HCT116 (cell line): ENCODE measurements around the gene KLF3. TPM values are rescaled to one million over a fixed set of nuclear protein-coding genes. Genes with fewer than 3 reads are reported as not detected.

ENCODE experiments used
- ATAC-seq: fragments of 200-7000 bp; cut with Tn5 transposase; 2 replicates; pipeline ENCODE4 v1.9.1; 2020; ENCODE audit warnings: mild to moderate bottlenecking, moderate library complexity
- BruUV-seq: library from RNA; stranded (reverse); fragments of 400-500 nt; replicated peaks from 2 replicates; lab custom pipeline; 2021; lab: Mats Ljungman, UMichigan
- CTCF ChIA-PET: fragments of 300-600 bp; sonication (Branson Sonifier 250); formaldehyde crosslinking; loops from one replicate; lab custom pipeline; 2021; ENCODE audit warnings: antibody characterized with exemption; lab: Charles Lee
- POLR2A ChIA-PET: fragments of 300-600, 350-600 bp; sonication (Branson Sonifier 250); formaldehyde crosslinking; loops from one replicate; lab custom pipeline; 2021; ENCODE audit warnings: antibody characterized with exemption; lab: Charles Lee
- RAD21 ChIA-PET, 2 experiments: fragments of 300-600 bp; sonication (Branson Sonifier 250); formaldehyde crosslinking; loops; one replicate each; lab custom pipeline; 2023; ENCODE audit warnings: low total read pairs in 2 of 2; ENCODE audit not compliant: uncharacterized antibody in 2 of 2, unreplicated experiment in 2 of 2, low non-redundant PET in 1 of 2; lab: Charles Lee
- DNase-seq: peaks from one replicate; pipeline ENCODE4 v3.0.0-alpha.2; 2010; ENCODE audit warnings: low read depth, low spot score
- H2AFZ ChIP-seq: fragments of 200-600 bp; shearing (Covaris generic), sonication (generic); 2 replicates; pipeline ENCODE4 v1.6.1; 2017; ENCODE audit warnings: low read depth, mixed run types, mixed read lengths, antibody characterized with exemption, low read length; ENCODE audit not compliant: poor library complexity, severe bottlenecking
- H3K27ac ChIP-seq: 2 replicates; pipeline ENCODE4 v1.5.1; 2012; ENCODE audit warnings: low read depth, low read length
- H3K27me3 ChIP-seq: fragments of 200-600 bp; sonication (generic); 2 replicates; pipeline ENCODE4 v1.6.1; 2016; ENCODE audit warnings: mixed run types, low read length, mixed read lengths; ENCODE audit not compliant: insufficient read depth
- H3K36me3 ChIP-seq, 2 experiments: fragments of 200-500 bp in 1 of 2; fragments of 200-600 bp in 1 of 2; sonication (Bioruptor generic) in 1 of 2; sonication (generic) in 1 of 2; 2 replicates each; pipeline versions ENCODE4 v1.5.1 to v1.6.1; 2014 to 2016; ENCODE audit warnings: low read length in 2 of 2, inconsistent platforms in 1 of 2, mixed read lengths in 1 of 2, mixed run types in 1 of 2; ENCODE audit not compliant: insufficient read depth in 2 of 2, control insufficient read depth in 1 of 2
- H3K4me1 ChIP-seq, 2 experiments: fragments of 200-600 bp in 1 of 2; sonication (generic) in 1 of 2; 2 replicates each; pipeline versions ENCODE4 v1.5.1 to v1.6.1; 2012 to 2017; ENCODE audit warnings: low read length in 2 of 2, inconsistent platforms in 1 of 2, mild to moderate bottlenecking in 1 of 2, mixed read lengths in 1 of 2, mixed run types in 1 of 2, moderate library complexity in 1 of 2; ENCODE audit not compliant: insufficient read depth in 2 of 2, control insufficient read depth in 1 of 2
- H3K4me2 ChIP-seq: fragments of 200-600 bp; sonication (generic); 2 replicates; pipeline ENCODE4 v1.6.1; 2017; ENCODE audit warnings: mixed run types, low read length, mixed read lengths
- H3K4me3 ChIP-seq, 2 experiments: fragments of 200-600 bp in 1 of 2; sonication (generic) in 1 of 2; replicated peaks in 1 of 2; 2 replicates each; pipeline ENCODE4 v1.5.1; 2011 to 2016; ENCODE audit warnings: low read length in 2 of 2, control low read depth in 1 of 2, low read depth in 1 of 2, mild to moderate bottlenecking in 1 of 2, mixed read lengths in 1 of 2, mixed run types in 1 of 2
- H3K79me2 ChIP-seq: fragments of 200-600 bp; sonication (generic); 2 replicates; pipeline ENCODE4 v1.6.1; 2017; ENCODE audit warnings: mild to moderate bottlenecking, mixed run types, low read length, moderate library complexity, mixed read lengths; ENCODE audit not compliant: insufficient read depth
- H3K9ac ChIP-seq: fragments of 200-600 bp; sonication (generic); 2 replicates; pipeline ENCODE4 v1.6.1; 2016; ENCODE audit warnings: low read length, mixed read lengths
- H3K9me2 ChIP-seq: fragments of 200-600 bp; sonication (generic), shearing (Covaris generic); 2 replicates; pipeline ENCODE4 v1.6.1; 2017; ENCODE audit warnings: mixed run types, mild to moderate bottlenecking, moderate library complexity; ENCODE audit not compliant: insufficient read depth
- H3K9me3 ChIP-seq, 2 experiments: fragments of 200-500 bp in 1 of 2; fragments of 200-600 bp in 1 of 2; sonication (Bioruptor generic) in 1 of 2; sonication (generic) in 1 of 2; 2 replicates each; pipeline ENCODE4 v1.6.1; 2014 to 2017; ENCODE audit warnings: low read length in 2 of 2, mixed read lengths in 2 of 2, inconsistent platforms in 1 of 2, low read depth in 1 of 2, mild to moderate bottlenecking in 1 of 2, mixed run types in 1 of 2, moderate library complexity in 1 of 2; ENCODE audit not compliant: control insufficient read depth in 1 of 2, insufficient read depth in 1 of 2
- H4K20me1 ChIP-seq: fragments of 200-600 bp; sonication (generic), shearing (Covaris generic); 2 replicates; pipeline ENCODE4 v1.6.1; 2017; ENCODE audit warnings: mixed run types, mild to moderate bottlenecking, moderate library complexity; ENCODE audit not compliant: insufficient read depth
- CBX3 ChIP-seq: IDR thresholded peaks from 2 replicates; pipeline ENCODE4 v1.6.1; 2012; ENCODE audit warnings: low read depth
- CEBPB ChIP-seq: IDR thresholded peaks from 2 replicates; pipeline ENCODE4 v1.6.1; 2012; ENCODE audit warnings: low read depth
- CTCF ChIP-seq, 3 experiments: fragments of 200-600 bp in 1 of 3; sonication (generic) in 1 of 3; IDR thresholded peaks in 2 of 3; conservative IDR thresholded peaks in 1 of 3; 2 replicates each; pipeline ENCODE4 v1.5.1; 2012 to 2017; ENCODE audit warnings: low read depth in 2 of 3, low read length in 2 of 3, antibody characterized with exemption in 1 of 3, borderline replicate concordance in 1 of 3, control low read depth in 1 of 3, mild to moderate bottlenecking in 1 of 3, mixed read lengths in 1 of 3, mixed run types in 1 of 3, moderate library complexity in 1 of 3; ENCODE audit not compliant: insufficient read depth in 1 of 3
- ELF1 ChIP-seq: IDR thresholded peaks from 2 replicates; pipeline ENCODE4 v1.6.1; 2012; ENCODE audit warnings: low read depth, borderline replicate concordance
- EZH2 ChIP-seq: fragments of 200-600 bp; sonication (generic); IDR thresholded peaks from 2 replicates; pipeline ENCODE4 v1.6.1; 2017; ENCODE audit warnings: antibody characterized with exemption, mixed run types
- EZH2phosphoT487 ChIP-seq: fragments of 200-600 bp; IDR thresholded peaks from 2 replicates; pipeline ENCODE4 v1.6.1; 2018; ENCODE audit warnings: antibody characterized with exemption, borderline replicate concordance
- SRF ChIP-seq: IDR thresholded peaks from 2 replicates; pipeline ENCODE4 v1.6.1; 2012; ENCODE audit warnings: low read depth
- YY1 ChIP-seq: IDR thresholded peaks from 2 replicates; pipeline ENCODE4 v1.6.1; 2011; ENCODE audit warnings: low read length, low read depth, moderate library complexity, mild to moderate bottlenecking; ENCODE audit not compliant: insufficient replicate concordance; ENCODE audit errors: extremely low read depth
- intact Hi-C: fragments of 100-400 bp; cut with micrococcal nuclease; formaldehyde crosslinking; loops from 2 replicates; pipeline ENCODE4 v1.10.0; 2022
- total RNA-seq: library from RNA; stranded (reverse); gene quantifications from one replicate; pipeline ENCODE4 v1.2.1, GENCODE V29; 2021; ENCODE audit not compliant: unreplicated experiment
- TF ChIP-seq, protein P1 (sequence below): IDR thresholded peaks from 2 replicates; pipeline ENCODE4 v1.6.1; 2012
- TF ChIP-seq, protein P2 (sequence below): IDR thresholded peaks from 2 replicates; pipeline ENCODE4 v1.6.1; 2012

The KLF3 gene
- total RNA-seq, 1 experiment from 2014 or later: 44.2 TPM

DNA sequence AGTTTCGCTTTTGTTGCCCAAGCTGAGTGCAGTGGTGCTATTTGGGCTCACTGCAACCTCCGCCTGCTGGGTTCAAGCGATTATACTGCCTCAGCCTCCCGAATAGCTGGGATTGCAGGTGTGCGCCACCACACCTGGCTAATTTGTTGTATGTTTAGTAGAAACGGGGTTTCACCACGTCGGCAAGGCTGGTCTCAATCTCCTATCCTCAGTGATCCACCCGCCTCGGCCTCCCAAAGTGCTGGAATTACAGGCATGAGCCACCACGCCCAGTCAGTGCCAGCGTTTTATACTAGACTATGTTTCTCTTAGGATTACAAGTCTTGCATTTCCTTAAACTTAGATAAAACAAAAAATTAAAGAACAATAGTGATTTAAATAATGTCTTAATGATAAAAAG is 13.0 kb downstream of the KLF3 start:
- POLR2A ChIA-PET: interaction anchor here (2.0 kb wide), 1 partner anchor 10 kb away, joined by 4 read pairs; no protein-coding TSS in a partner anchor
- TF ChIP-seq EZH2phosphoT487: no peak
- TF ChIP-seq, protein P1, sequence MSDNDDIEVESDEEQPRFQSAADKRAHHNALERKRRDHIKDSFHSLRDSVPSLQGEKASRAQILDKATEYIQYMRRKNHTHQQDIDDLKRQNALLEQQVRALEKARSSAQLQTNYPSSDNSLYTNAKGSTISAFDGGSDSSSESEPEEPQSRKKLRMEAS: no peak
- TF ChIP-seq EZH2: no peak
- no peak for TF ChIP-seq CBX3
- no peak for TF ChIP-seq SRF
- TF ChIP-seq, protein P2, sequence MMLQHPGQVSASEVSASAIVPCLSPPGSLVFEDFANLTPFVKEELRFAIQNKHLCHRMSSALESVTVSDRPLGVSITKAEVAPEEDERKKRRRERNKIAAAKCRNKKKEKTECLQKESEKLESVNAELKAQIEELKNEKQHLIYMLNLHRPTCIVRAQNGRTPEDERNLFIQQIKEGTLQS: no peak
- no peak for TF ChIP-seq ELF1
- TF ChIP-seq CEBPB: no peak
- no peak for TF ChIP-seq CTCF (IDR thresholded peaks at IDR 0.05 in 2 of 3, conservative IDR thresholded peaks at IDR 0.05 in 1 of 3; ENCODE audit: borderline replicate concordance in 1 of 3, insufficient read depth in 1 of 3, low read depth in 2 of 3, low read length in 2 of 3)
- TF ChIP-seq YY1: no peak
- TF ChIP-seq, all 23 proteins: peak for 0
- intact Hi-C loops: no loop called here
- DNase-seq: no peak
- no peaks in the 10 kb centered on the region for H3K27me3 ChIP-seq
- no peaks in the 10 kb centered on the region for H3K9me2 ChIP-seq
- peaks cover 95% of the 10 kb centered on the region for H3K79me2 ChIP-seq
- H4K20me1 ChIP-seq: peaks cover 7% of the 10 kb centered on the region; the same call in 1 of the 2 replicates
- no peak overlapping the region for H3K4me3 ChIP-seq
- RAD21 ChIA-PET: interaction anchor here in 1 of 2 experiments (1.0 kb wide), 1 partner anchor 10 kb away, joined by 3 read pairs; no protein-coding TSS in a partner anchor
- no peak overlapping the region for H2AFZ ChIP-seq
- H3K4me1 ChIP-seq: peaks cover 39 to 40% of the 10 kb centered on the region in 2 experiments
- no peaks in the 10 kb centered on the region for H3K9me3 ChIP-seq
- no peak overlapping the region for H3K27ac ChIP-seq
- BruUV-seq: no TSS peak
- no peak overlapping the region for H3K4me2 ChIP-seq
- CTCF ChIA-PET: interaction anchor here (0.7 to 3.4 kb wide), 2 partner anchors 370 to 497 kb away, joined by 3 to 92 read pairs; no protein-coding TSS in a partner anchor
- H3K9ac ChIP-seq: no peak overlapping the region
- H3K36me3 ChIP-seq: peaks cover 3 to 13% of the 10 kb centered on the region in 2 experiments; a peak in 2 of 4 replicates
- no peak for ATAC-seq
